Thymus (tissue), 11 donors: ENCODE measurements around the gene AARS2. TPM values are rescaled to one million over a fixed set of nuclear protein-coding genes. Genes with fewer than 3 reads are reported as not detected.
A peak's percentile ranks its signal among the peaks of the same experiment; 100 is the strongest.

Experiments used
- DNase-seq, 9 donors: peaks; one replicate each; pipeline ENCODE4 v3.0.0-alpha.2; 2013; ENCODE audit warnings: low spot score in 9 of 9, low read depth in 6 of 9, missing footprints in 1 of 9
- H3K27ac ChIP-seq, 2 donors: one replicate each; pipeline ENCODE4 v1.5.1; 2013; ENCODE audit warnings: control low read depth in 1 of 2, low read depth in 1 of 2, low read length in 1 of 2, mild to moderate bottlenecking in 1 of 2, moderate library complexity in 1 of 2
- H3K27me3 ChIP-seq, 2 donors: one replicate each; pipeline ENCODE4 v1.5.1; 2013; ENCODE audit warnings: low read length in 1 of 2; ENCODE audit not compliant: control insufficient read depth in 2 of 2, insufficient read depth in 1 of 2
- H3K36me3 ChIP-seq, 2 donors: one replicate each; pipeline ENCODE4 v1.5.1; 2013; ENCODE audit warnings: low read length in 1 of 2, mild to moderate bottlenecking in 1 of 2, moderate library complexity in 1 of 2; ENCODE audit not compliant: control insufficient read depth in 2 of 2, insufficient read depth in 2 of 2
- H3K4me1 ChIP-seq, 2 donors: one replicate each; pipeline ENCODE4 v1.5.1; 2013; ENCODE audit warnings: low read length in 2 of 2; ENCODE audit not compliant: control insufficient read depth in 2 of 2, insufficient read depth in 2 of 2
- H3K4me3 ChIP-seq, 2 donors: one replicate each; pipeline ENCODE4 v1.5.1; 2013; ENCODE audit warnings: low read length in 2 of 2, control low read depth in 1 of 2, mild to moderate bottlenecking in 1 of 2
- H3K9me3 ChIP-seq, 2 donors: one replicate each; pipeline ENCODE4 v1.5.1; 2013; ENCODE audit warnings: low read length in 1 of 2, mild to moderate bottlenecking in 1 of 2; ENCODE audit not compliant: control insufficient read depth in 2 of 2, insufficient read depth in 1 of 2
- WGBS: extraction: QIAGEN DNeasy Blood & Tissue Kit; methylation state at CpG from one replicate; pipeline ENCODE4 v1.1.7; 2013; 5-methylcytosine and 5-hydroxymethylcytosine counted together
- polyA plus RNA-seq: library from polyadenylated mRNA; stranded (reverse); fragments of 200-250 nt; gene quantifications from one replicate; pipeline ENCODE4 v1.2.3, GENCODE V29; 2013
- total RNA-seq: library from RNA; stranded (reverse); fragments of 120-200 nt; gene quantifications from one replicate; pipeline ENCODE4 v1.2.4, GENCODE V29; 2013
- donor health status: healthy.

The AARS2 gene
- total and polyA plus RNA-seq, 2 donors: 5.6 to 9.8 TPM

- no peak overlapping the region for H3K4me3 ChIP-seq
- no peak for DNase-seq
- H3K36me3 ChIP-seq: peaks cover 56 to 61% of the 10 kb centered on the region in 2 donors
- peaks cover 0 to 1% of the 10 kb centered on the region in 2 donors for H3K9me3 ChIP-seq
- H3K4me1 ChIP-seq: peaks cover 2 to 8% of the 10 kb centered on the region in 2 donors
- peaks cover 22 to 31% of the 10 kb centered on the region in 2 donors for H3K27me3 ChIP-seq
- no peak overlapping the region for H3K27ac ChIP-seq
- WGBS: 95% methylated on average over 8 of the region's 8 CpGs
Observed at GRCh38 chr6:44301106-44301505, 12.0 kb downstream of the AARS2 start.

GRCh38 chr6:44300292-44300823, 12.8 kb downstream of the AARS2 start:
- no peak overlapping the region for H3K4me3 ChIP-seq
- peaks cover 2 to 8% of the 10 kb centered on the region in 2 donors for H3K4me1 ChIP-seq
- peaks cover 0 to 1% of the 10 kb centered on the region in 2 donors for H3K9me3 ChIP-seq
- no peak for DNase-seq
- H3K27ac ChIP-seq: no peak overlapping the region
- 90% methylated on average over 7 of the region's 7 CpGs for WGBS
- peaks cover 26 to 38% of the 10 kb centered on the region in 2 donors for H3K27me3 ChIP-seq
- peaks cover 49 to 53% of the 10 kb centered on the region in 2 donors for H3K36me3 ChIP-seq

GRCh38 chr6:44298864-44299263, 14.3 kb downstream of the AARS2 start:
- peaks cover 30 to 48% of the 10 kb centered on the region in 2 donors for H3K27me3 ChIP-seq

GRCh38 chr6:44298055-44298803, 14.9 kb downstream of the AARS2 start:
- H3K9me3 ChIP-seq: peaks cover 1 to 3% of the 10 kb centered on the region in 2 donors
- peaks cover 2 to 8% of the 10 kb centered on the region in 2 donors for H3K4me1 ChIP-seq
- peaks cover 32 to 52% of the 10 kb centered on the region in 2 donors for H3K27me3 ChIP-seq
- no peak for DNase-seq
- 65% methylated on average over 20 of the region's 20 CpGs for WGBS
- no peak overlapping the region for H3K4me3 ChIP-seq
- H3K36me3 ChIP-seq: peaks cover 28 to 32% of the 10 kb centered on the region in 2 donors
- no peak overlapping the region for H3K27ac ChIP-seq

More at GRCh38 chr6:44298864-44299263, 14.3 kb downstream of the AARS2 start:
- 93% methylated on average over 3 of the region's 3 CpGs for WGBS
- Histone ChIP-seq H3K4me3 (no peak overlapping the region), H3K4me1 (peaks cover 2 to 8% of the 10 kb centered on the region in 2 donors), H3K36me3 (peaks cover 34 to 38% of the 10 kb centered on the region in 2 donors), H3K27ac (no peak overlapping the region), H3K9me3 (peaks cover 0 to 1% of the 10 kb centered on the region in 2 donors)
- no peak for DNase-seq

- H3K27me3 ChIP-seq: peaks cover 32 to 59% of the 10 kb centered on the region in 2 donors
- 1% methylated on average over 86 of the region's 86 CpGs for WGBS
- no peak overlapping the region for H3K27ac ChIP-seq
Observed at GRCh38 chr6:44297063-44298038, 15.8 kb downstream of the AARS2 start.

GRCh38 chr6:44294832-44295791, 18.0 kb downstream of the AARS2 start:
- Histone ChIP-seq H3K9me3 (peaks cover 0 to 3% of the 10 kb centered on the region in 2 donors), H3K27me3 (peaks cover 32 to 81% of the 10 kb centered on the region in 2 donors), H3K27ac (no peak overlapping the region), H3K4me1 (peaks cover 2 to 8% of the 10 kb centered on the region in 2 donors), H3K4me3 (no peak overlapping the region), H3K36me3 (peaks cover under 1 to 1% of the 10 kb centered on the region in 2 donors)
- 85% methylated on average over 7 of the region's 7 CpGs for WGBS
- no peak for DNase-seq

More at GRCh38 chr6:44297063-44298038, 15.8 kb downstream of the AARS2 start:
- Histone ChIP-seq H3K4me1 (peaks cover 2 to 8% of the 10 kb centered on the region in 2 donors), H3K9me3 (peaks cover 1 to 3% of the 10 kb centered on the region in 2 donors), H3K36me3 (peaks cover 19 to 24% of the 10 kb centered on the region in 2 donors), H3K4me3 (peak overlapping the region in 1 of 2 donors; percentile 41)
- DNase-seq: peak in 2 of 9 donors; percentile 33 to 43

GRCh38 chr6:44292661-44293365, 20.3 kb downstream of the AARS2 start:
- 92% methylated on average over 4 of the region's 4 CpGs for WGBS
- no peak for DNase-seq

More at GRCh38 chr6:44292661-44293365, 20.3 kb downstream of the AARS2 start:
- no peaks in the 10 kb centered on the region for H3K36me3 ChIP-seq
- no peak overlapping the region for H3K4me3 ChIP-seq
- peaks cover 0 to 3% of the 10 kb centered on the region in 2 donors for H3K9me3 ChIP-seq
- peaks cover 2 to 5% of the 10 kb centered on the region in 2 donors for H3K4me1 ChIP-seq
- H3K27me3 ChIP-seq: peaks cover 26 to 80% of the 10 kb centered on the region in 2 donors
- H3K27ac ChIP-seq: no peak overlapping the region
